Body of pancreas (tissue), 4 donors: Measurements from ENCODE around the gene ZNF655. TPM values are rescaled to one million over a fixed set of nuclear protein-coding genes. Genes with fewer than 3 reads are reported as not detected.
A peak's percentile ranks its signal among the peaks of the same experiment; 100 is the strongest.

Source experiments
- ATAC-seq: fragments of 150-250 bp; one replicate; pipeline ENCODE4 v1.9.1; 2016
- DNase-seq, 4 donors: peaks; one replicate each; pipeline ENCODE4 v3.0.0-alpha.2; 2019
- H3K27ac ChIP-seq, 4 donors: fragments of 200-600 bp; sonication (generic); 1 replicate in 3 of 4; 2 replicates in 1 of 4; pipeline versions ENCODE4 v1.5.1 to v1.6.1; 2016 to 2019; ENCODE audit warnings: mild to moderate bottlenecking in 1 of 4, mixed read lengths in 1 of 4, moderate library complexity in 1 of 4
- H3K27me3 ChIP-seq, 2 donors: fragments of 200-600 bp; sonication (generic); one replicate each; pipeline ENCODE4 v1.6.0; 2016; ENCODE audit warnings: mild to moderate bottlenecking in 1 of 2
- H3K36me3 ChIP-seq, 2 donors: fragments of 200-600 bp; sonication (generic); replicated peaks in 1 of 2; 2 replicates each; pipeline ENCODE4 v1.5.1; 2016; ENCODE audit warnings: low read depth in 2 of 2; ENCODE audit not compliant: insufficient read depth in 1 of 2
- H3K4me1 ChIP-seq: fragments of 200-600 bp; sonication (generic); one replicate; pipeline ENCODE4 v1.6.0; 2016
- H3K4me3 ChIP-seq, 2 donors: fragments of 200-600 bp; sonication (generic); 1 replicate in 1 of 2; 2 replicates in 1 of 2; pipeline ENCODE4 v1.5.1; 2016 to 2019
- H3K9me3 ChIP-seq, 3 donors: fragments of 200-600 bp; sonication (generic); 1 replicate in 2 of 3; 2 replicates in 1 of 3; pipeline ENCODE4 v1.5.1; 2016
- CTCF ChIP-seq, 7 experiments: fragments of 450-650 bp in 4 of 7; fragments of 200-600 bp in 3 of 7; sonication (generic) in 3 of 7; IDR thresholded peaks; one replicate each; pipeline ENCODE4 v1.5.1; 2016 to 2019; ENCODE audit warnings: antibody characterized with exemption in 7 of 7
- POLR2A ChIP-seq, 3 donors: fragments of 450-650 bp; IDR thresholded peaks; one replicate each; pipeline ENCODE4 v1.6.1; 2016; ENCODE audit warnings: antibody characterized with exemption in 3 of 3, mild to moderate bottlenecking in 2 of 3
- WGBS, 2 donors: methylation state at CpG; one replicate each; pipeline ENCODE4 v1.1.5; 2017; 5-methylcytosine and 5-hydroxymethylcytosine counted together
- intact Hi-C: fragments of 100-400 bp; cut with DNase I; formaldehyde crosslinking; loops from one replicate; pipeline ENCODE4 v1.15.1; 2023
- total RNA-seq, 2 donors: library from RNA; depleted of rRNA; stranded (reverse); fragments of >200 nt; gene quantifications; one replicate each; pipeline ENCODE4 v1.1.0, GENCODE V29; 2016

Gene ZNF655
- total RNA-seq, 2 donors from 2014 or later: 73.5 to 86.4 TPM

GRCh38 chr7:99551767-99552463 is 6.5 kb upstream of the ZNF655 start, which contains the start of gene FAM200A:
Gene FAM200A, minus strand, starts transcription at chr7:99552114. Its CDS starts 3,707 bp downstream, at chr7:99548407.
- H3K27me3 ChIP-seq: no peaks in the 10 kb centered on the region
- TF ChIP-seq CTCF (IDR thresholded peaks at IDR 0.05): no peak
- TF ChIP-seq POLR2A (IDR thresholded peaks at IDR 0.05): peak; percentile 28 to 85 (median 79)
- H3K4me1 ChIP-seq: peaks cover 14% of the 10 kb centered on the region
- H3K9me3 ChIP-seq: no peaks in the 10 kb centered on the region
- WGBS, 2 donors: 0 to 1% methylated on average over 7 to 37 of the region's 37 CpGs
- peak within 1 kb of the TSS; percentile 76 to 89 for H3K4me3 ChIP-seq
- ATAC-seq (peak; percentile 96), DNase-seq (peak; percentile 81 to 86 (median 84))
- H3K27ac ChIP-seq: peak within 1 kb of the TSS; percentile 51 to 88 (median 78)
- intact Hi-C loops: no loop called here
- peaks cover 7% of the 10 kb centered on the region in 2 donors for H3K36me3 ChIP-seq

GRCh38 chr7:99553039-99553438 is 5.4 kb upstream of the ZNF655 start:
- Histone ChIP-seq H3K4me1 (peaks cover 21% of the 10 kb centered on the region), H3K4me3 (no peak overlapping the region), H3K9me3 (no peaks in the 10 kb centered on the region), H3K27ac (no peak overlapping the region), H3K36me3 (peaks cover under 1 to 4% of the 10 kb centered on the region in 2 donors), H3K27me3 (no peaks in the 10 kb centered on the region)
- TF ChIP-seq POLR2A (IDR thresholded peaks at IDR 0.05): no peak
- TF ChIP-seq CTCF (IDR thresholded peaks at IDR 0.05): no peak
- DNase-seq: no peak
- WGBS, 2 donors: 88 to 95% methylated on average over 4 of the region's 4 CpGs
- intact Hi-C loops: no loop called here
- ATAC-seq: no peak

GRCh38 chr7:99554939-99555338 is 3.5 kb upstream of the ZNF655 start:
- no peaks in the 10 kb centered on the region for H3K27me3 ChIP-seq
- TF ChIP-seq CTCF (IDR thresholded peaks at IDR 0.05) (no peak), POLR2A (IDR thresholded peaks at IDR 0.05) (no peak)
- H3K4me3 ChIP-seq: no peak overlapping the region
- DNase-seq (no peak), ATAC-seq (no peak)
- intact Hi-C loops: no loop called here
- no peaks in the 10 kb centered on the region for H3K36me3 ChIP-seq
- peaks cover 29% of the 10 kb centered on the region for H3K4me1 ChIP-seq
- 51 to 72% methylated on average over 2 of the region's 2 CpGs for WGBS, 2 donors
- no peaks in the 10 kb centered on the region for H3K9me3 ChIP-seq
- no peak overlapping the region for H3K27ac ChIP-seq

GRCh38 chr7:99557196-99557607 is 1.2 kb upstream of the ZNF655 start:
- Histone ChIP-seq H3K27me3 (no peaks in the 10 kb centered on the region), H3K4me3 (no peak overlapping the region), H3K36me3 (peaks cover 0 to 14% of the 10 kb centered on the region in 2 donors), H3K9me3 (no peaks in the 10 kb centered on the region), H3K4me1 (peaks cover 26% of the 10 kb centered on the region), H3K27ac (peak overlapping the region in 2 of 4 donors; percentile 97 to 98)
- TF ChIP-seq CTCF (IDR thresholded peaks at IDR 0.05) (no peak), POLR2A (IDR thresholded peaks at IDR 0.05) (no peak)
- WGBS, 2 donors: 69 to 73% methylated on average over 4 of the region's 4 CpGs
- intact Hi-C loops: no loop called here
- no peak for DNase-seq
- ATAC-seq: no peak

- Histone ChIP-seq H3K9me3 (no peaks in the 10 kb centered on the region), H3K4me1 (peaks cover 26% of the 10 kb centered on the region), H3K27me3 (no peaks in the 10 kb centered on the region), H3K27ac (peak overlapping the region; percentile 93 to 98 (median 98)), H3K4me3 (peak overlapping the region; percentile 86), H3K36me3 (peaks cover 0 to 16% of the 10 kb centered on the region in 2 donors)
- 0 to 1% methylated on average over 17 of the region's 17 CpGs for WGBS, 2 donors
- no peak for TF ChIP-seq CTCF (IDR thresholded peaks at IDR 0.05)
- no peak for TF ChIP-seq POLR2A (IDR thresholded peaks at IDR 0.05)
- DNase-seq: no peak
- peak; percentile 55 for ATAC-seq
- intact Hi-C loops: no loop called here
Measured at GRCh38 chr7:99557940-99558305, 519 bp upstream of the ZNF655 start.
